B cell (primary cell): ENCODE results near the gene SLC5A12. TPM values are rescaled to one million over a fixed set of nuclear protein-coding genes. Genes with fewer than 3 reads are reported as not detected.

ENCODE experiments used
- ATAC-seq: fragments of 200-7000 bp; cut with Tn5 transposase; one replicate; pipeline ENCODE4 v1.10.0; 2021; ENCODE audit warnings: low read depth, mild to moderate bottlenecking, moderate number of reproducible peaks, moderate library complexity
- CTCF ChIA-PET: fragments of 350-600 bp; sonication (Branson Sonifier 250); formaldehyde crosslinking; loops from one replicate; lab custom pipeline; 2021; ENCODE audit warnings: antibody characterized with exemption, inconsistent platforms; lab: Charles Lee
- POLR2A ChIA-PET: fragments of 350-600 bp; sonication (Branson Sonifier 250); formaldehyde crosslinking; loops from one replicate; lab custom pipeline; 2021; ENCODE audit warnings: antibody characterized with exemption; lab: Charles Lee
- DNase-seq: peaks from one replicate; pipeline ENCODE4 v3.0.0; 2013
- H2AFZ ChIP-seq: 2 replicates; pipeline ENCODE4 v1.6.1; 2012; ENCODE audit warnings: mild to moderate bottlenecking, low read depth, low read length; ENCODE audit not compliant: insufficient read depth, poor library complexity, severe bottlenecking
- H3K27ac ChIP-seq, 2 donors: 1 replicate in 1 of 2; 2 replicates in 1 of 2; pipeline ENCODE4 v1.5.1; 2012 to 2013; ENCODE audit warnings: low read length in 2 of 2, mild to moderate bottlenecking in 2 of 2, moderate library complexity in 1 of 2
- H3K27me3 ChIP-seq, 4 experiments: fragments of 200-600 bp in 1 of 4; sonication (generic) in 1 of 4; replicated peaks in 1 of 4; 1 replicate in 2 of 4; 2 replicates in 2 of 4; pipeline versions ENCODE4 v1.6.1 to v1.7.0; 2013 to 2016; ENCODE audit warnings: low read length in 3 of 4, mild to moderate bottlenecking in 2 of 4, mixed read lengths in 1 of 4, moderate library complexity in 1 of 4; ENCODE audit not compliant: insufficient read depth in 4 of 4, control insufficient read depth in 3 of 4; ENCODE audit errors: control extremely low read depth in 1 of 4
- H3K36me3 ChIP-seq, 2 experiments: replicated peaks in 1 of 2; 1 replicate in 1 of 2; 2 replicates in 1 of 2; pipeline versions ENCODE4 v1.6.1 to v1.7.1; 2013; ENCODE audit warnings: low read length in 1 of 2; ENCODE audit not compliant: insufficient read depth in 2 of 2, control insufficient read depth in 1 of 2; ENCODE audit errors: control extremely low read depth in 1 of 2, extremely low read depth in 1 of 2
- H3K4me1 ChIP-seq, 2 donors: fragments of 200-600 bp in 1 of 2; sonication (generic) in 1 of 2; 1 replicate in 1 of 2; 2 replicates in 1 of 2; pipeline versions ENCODE4 v1.5.1 to v1.6.1; 2013 to 2017; ENCODE audit warnings: low read length in 2 of 2; ENCODE audit not compliant: control insufficient read depth in 2 of 2, insufficient read depth in 2 of 2
- H3K4me2 ChIP-seq: replicated peaks from 2 replicates; pipeline ENCODE3; 2012; ENCODE audit warnings: mild to moderate bottlenecking, low read depth, low read length; ENCODE audit not compliant: poor library complexity, severe bottlenecking
- H3K4me3 ChIP-seq, 5 experiments: fragments of 200-600 bp in 1 of 5; sonication (generic) in 1 of 5; 1 replicate in 3 of 5; 2 replicates in 2 of 5; pipeline versions ENCODE4 v1.5.1 to v1.7.0; 2011 to 2016; ENCODE audit warnings: low read length in 4 of 5, mild to moderate bottlenecking in 4 of 5, low read depth in 2 of 5, control low read depth in 1 of 5, moderate library complexity in 1 of 5; ENCODE audit not compliant: insufficient read depth in 1 of 5; ENCODE audit errors: control extremely low read depth in 1 of 5, extremely low read depth in 1 of 5
- H3K79me2 ChIP-seq: fragments of 200-600 bp; sonication (generic); one replicate; pipeline ENCODE4 v1.6.0; 2016; ENCODE audit warnings: low read length; ENCODE audit not compliant: control insufficient read depth, insufficient read depth
- H3K9ac ChIP-seq: fragments of 200-600 bp; sonication (generic); 2 replicates; pipeline ENCODE4 v1.6.1; 2017; ENCODE audit warnings: mild to moderate bottlenecking, low read length, moderate library complexity
- H3K9me3 ChIP-seq, 3 donors: one replicate each; pipeline versions ENCODE4 v1.6.1 to v1.7.1; 2013; ENCODE audit warnings: low read length in 2 of 3; ENCODE audit not compliant: control insufficient read depth in 2 of 3, insufficient read depth in 1 of 3; ENCODE audit errors: control extremely low read depth in 1 of 3
- H4K20me1 ChIP-seq: 2 replicates; pipeline ENCODE4 v1.6.0; 2012; ENCODE audit warnings: mild to moderate bottlenecking, low read length; ENCODE audit not compliant: insufficient read depth, control insufficient read depth, poor library complexity, severe bottlenecking
- H3K27ac Mint-ChIP-seq: one replicate; pipeline ENCODE4 v1.8.0; 2021; ENCODE audit warnings: mixed read lengths
- H3K27me3 Mint-ChIP-seq: one replicate; pipeline ENCODE4 v1.8.0; 2021; ENCODE audit warnings: mixed read lengths
- H3K4me1 Mint-ChIP-seq: one replicate; pipeline ENCODE4 v1.8.0; 2021; ENCODE audit warnings: mixed read lengths
- H3K4me3 Mint-ChIP-seq: one replicate; pipeline ENCODE4 v1.8.0; 2021; ENCODE audit warnings: mixed read lengths
- H3K9me3 Mint-ChIP-seq: one replicate; pipeline ENCODE4 v1.8.0; 2022; ENCODE audit warnings: mixed read lengths; ENCODE audit not compliant: insufficient read depth
- CTCF ChIP-seq: fragments of 200-600 bp; IDR thresholded peaks from one replicate; pipeline ENCODE4 v1.8.0; 2022; ENCODE audit warnings: antibody characterized with exemption, mild to moderate bottlenecking
- EZH2 ChIP-seq: IDR thresholded peaks from 2 replicates; pipeline ENCODE4 v1.6.1; 2012; ENCODE audit warnings: borderline replicate concordance, low read depth, mild to moderate bottlenecking, moderate library complexity, low read length; ENCODE audit not compliant: insufficient read depth, poor library complexity, severe bottlenecking
- WGBS: methylation state at CpG from one replicate; pipeline ENCODE4 v1.1.5; 2013; ENCODE audit warnings: missing lambda C conversion rate; ENCODE audit not compliant: insufficient coverage; 5-methylcytosine and 5-hydroxymethylcytosine counted together
- intact Hi-C: fragments of 100-400 bp; cut with micrococcal nuclease; formaldehyde crosslinking; loops from one replicate; pipeline ENCODE4 v1.10.0; 2022
- polyA plus RNA-seq: library from polyadenylated mRNA; depleted of rRNA; stranded (reverse); fragments of >200 nt; gene quantifications from 2 replicates; pipeline ENCODE4 v1.2.3, GENCODE V29; 2012
- total RNA-seq, 2 donors: library from RNA; stranded (reverse); fragments of 120-200 nt in 1 of 2; gene quantifications; 1 replicate in 1 of 2; 2 replicates in 1 of 2; pipeline versions ENCODE4 v1.2.3 to v1.2.4, GENCODE V29; 2013 to 2022

The SLC5A12 gene
- total and polyA plus RNA-seq, 2 donors (not counting 1 experiment from before 2014, with no cell fraction given): not detected

- no peaks in the 10 kb centered on the region for H3K27me3 Mint-ChIP-seq
- Histone ChIP-seq H3K27ac (no peak overlapping the region), H3K4me1 (no peaks in the 10 kb centered on the region), H3K4me3 (no peak overlapping the region), H2AFZ (no peak overlapping the region), H3K4me2 (no peak overlapping the region), H3K27me3 (no peaks in the 10 kb centered on the region), H4K20me1 (no peaks in the 10 kb centered on the region), H3K79me2 (no peaks in the 10 kb centered on the region), H3K36me3 (no peaks in the 10 kb centered on the region), H3K9me3 (no peaks in the 10 kb centered on the region), H3K9ac (no peak overlapping the region)
- WGBS: 89% methylated on average over 1 of the region's 1 CpG
- ChIA-PET CTCF (no interaction called here), POLR2A (no interaction called here)
- H3K27ac Mint-ChIP-seq: no peak overlapping the region
- ATAC-seq (no peak), DNase-seq (no peak)
- no peaks in the 10 kb centered on the region for H3K9me3 Mint-ChIP-seq
- TF ChIP-seq EZH2: no peak
- TF ChIP-seq CTCF: no peak
- intact Hi-C loops: no loop called here
- H3K4me1 Mint-ChIP-seq: no peaks in the 10 kb centered on the region
- no peak overlapping the region for H3K4me3 Mint-ChIP-seq
Measured at GRCh38 chr11:26715133-26715532, 6.7 kb downstream of the SLC5A12 start.

GRCh38 chr11:26712497-26712896 lies 9.4 kb downstream of the SLC5A12 start:
- Histone ChIP-seq H3K79me2 (no peaks in the 10 kb centered on the region), H3K36me3 (no peaks in the 10 kb centered on the region), H3K27me3 (no peaks in the 10 kb centered on the region), H4K20me1 (no peaks in the 10 kb centered on the region), H3K9ac (no peak overlapping the region), H3K4me3 (no peak overlapping the region), H2AFZ (no peak overlapping the region), H3K4me2 (no peak overlapping the region), H3K27ac (no peak overlapping the region), H3K4me1 (no peaks in the 10 kb centered on the region), H3K9me3 (no peaks in the 10 kb centered on the region)
- H3K27me3 Mint-ChIP-seq: no peaks in the 10 kb centered on the region
- ChIA-PET CTCF (no interaction called here), POLR2A (no interaction called here)
- TF ChIP-seq EZH2 (no peak), CTCF (no peak)
- H3K4me3 Mint-ChIP-seq: no peak overlapping the region
- intact Hi-C loops: no loop called here
- no peak for ATAC-seq
- no peaks in the 10 kb centered on the region for H3K9me3 Mint-ChIP-seq
- 80% methylated on average over 2 of the region's 5 CpGs for WGBS
- H3K27ac Mint-ChIP-seq: no peak overlapping the region
- H3K4me1 Mint-ChIP-seq: no peaks in the 10 kb centered on the region
- DNase-seq: no peak
